GM10266 (cell line): ENCODE data around the gene QSOX2.

Experiments used
- DNase-seq: peaks from one replicate; pipeline ENCODE4 v3.0.0; 2012; ENCODE audit errors: extremely low spot score
- TF ChIP-seq, protein P1 (sequence below): IDR thresholded peaks from 2 replicates; pipeline ENCODE4 v1.5.1; 2012; ENCODE audit warnings: mild to moderate bottlenecking, low read depth; ENCODE audit not compliant: control insufficient read depth, insufficient read depth; ENCODE audit errors: missing control alignments

Gene QSOX2

GRCh38 chr9:136247551-136247916 lies 1.9 kb upstream of the QSOX2 start:
- no peak for DNase-seq
- TF ChIP-seq, protein P1, sequence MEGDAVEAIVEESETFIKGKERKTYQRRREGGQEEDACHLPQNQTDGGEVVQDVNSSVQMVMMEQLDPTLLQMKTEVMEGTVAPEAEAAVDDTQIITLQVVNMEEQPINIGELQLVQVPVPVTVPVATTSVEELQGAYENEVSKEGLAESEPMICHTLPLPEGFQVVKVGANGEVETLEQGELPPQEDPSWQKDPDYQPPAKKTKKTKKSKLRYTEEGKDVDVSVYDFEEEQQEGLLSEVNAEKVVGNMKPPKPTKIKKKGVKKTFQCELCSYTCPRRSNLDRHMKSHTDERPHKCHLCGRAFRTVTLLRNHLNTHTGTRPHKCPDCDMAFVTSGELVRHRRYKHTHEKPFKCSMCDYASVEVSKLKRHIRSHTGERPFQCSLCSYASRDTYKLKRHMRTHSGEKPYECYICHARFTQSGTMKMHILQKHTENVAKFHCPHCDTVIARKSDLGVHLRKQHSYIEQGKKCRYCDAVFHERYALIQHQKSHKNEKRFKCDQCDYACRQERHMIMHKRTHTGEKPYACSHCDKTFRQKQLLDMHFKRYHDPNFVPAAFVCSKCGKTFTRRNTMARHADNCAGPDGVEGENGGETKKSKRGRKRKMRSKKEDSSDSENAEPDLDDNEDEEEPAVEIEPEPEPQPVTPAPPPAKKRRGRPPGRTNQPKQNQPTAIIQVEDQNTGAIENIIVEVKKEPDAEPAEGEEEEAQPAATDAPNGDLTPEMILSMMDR, result no peak

DNA sequence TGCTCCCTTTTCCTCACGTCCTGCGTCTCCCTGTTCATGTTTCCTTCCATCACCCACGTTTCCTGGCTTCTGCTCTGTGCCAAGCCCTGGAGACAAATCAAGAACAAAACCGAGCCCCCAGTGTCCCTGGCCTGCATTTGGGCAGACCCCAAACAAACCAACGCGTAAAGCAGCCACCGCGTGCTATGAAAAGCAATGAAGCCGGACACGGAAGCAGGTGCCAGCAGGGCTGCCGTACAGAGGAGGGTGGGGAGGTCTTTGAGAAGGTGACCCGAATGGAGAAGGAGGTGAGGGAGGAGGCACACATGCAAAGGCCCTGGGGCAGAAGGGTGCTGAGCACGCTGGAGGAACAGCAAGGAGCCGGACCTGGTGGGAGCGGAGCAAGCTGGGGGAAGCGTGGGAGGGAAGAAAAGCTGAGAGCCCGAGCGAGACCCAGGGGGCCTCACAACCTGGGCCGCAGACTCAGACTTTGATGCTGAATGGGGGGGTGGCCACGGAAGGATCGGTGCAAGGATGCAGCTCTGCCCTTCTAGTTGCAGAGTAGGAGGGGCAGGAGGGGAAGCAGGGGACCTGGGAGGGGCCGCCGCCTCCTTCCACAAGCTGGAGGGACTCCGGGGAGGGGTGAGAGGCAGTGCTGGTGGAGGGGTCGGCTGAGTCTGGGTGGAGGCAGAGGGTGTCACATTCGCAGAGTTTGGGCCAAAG lies 1.4 kb upstream of the QSOX2 start:
- DNase-seq, result no peak
- TF ChIP-seq, protein P1, result no peak

DNA sequence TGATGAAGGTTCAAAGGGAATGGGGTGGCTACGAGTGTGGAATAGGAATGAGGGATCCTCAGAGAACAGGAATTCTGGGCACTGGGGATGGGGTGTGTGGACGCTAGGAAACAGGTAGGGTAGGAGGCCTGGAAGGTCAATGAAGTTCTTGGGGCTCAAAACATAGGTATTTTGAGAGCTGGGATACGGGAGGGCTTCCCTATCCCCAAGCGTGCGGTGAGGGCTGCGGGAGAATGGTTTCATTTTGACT lies 718 bp downstream of the QSOX2 start:
- no peak for DNase-seq
- TF ChIP-seq, protein P1, result no peak

DNA sequence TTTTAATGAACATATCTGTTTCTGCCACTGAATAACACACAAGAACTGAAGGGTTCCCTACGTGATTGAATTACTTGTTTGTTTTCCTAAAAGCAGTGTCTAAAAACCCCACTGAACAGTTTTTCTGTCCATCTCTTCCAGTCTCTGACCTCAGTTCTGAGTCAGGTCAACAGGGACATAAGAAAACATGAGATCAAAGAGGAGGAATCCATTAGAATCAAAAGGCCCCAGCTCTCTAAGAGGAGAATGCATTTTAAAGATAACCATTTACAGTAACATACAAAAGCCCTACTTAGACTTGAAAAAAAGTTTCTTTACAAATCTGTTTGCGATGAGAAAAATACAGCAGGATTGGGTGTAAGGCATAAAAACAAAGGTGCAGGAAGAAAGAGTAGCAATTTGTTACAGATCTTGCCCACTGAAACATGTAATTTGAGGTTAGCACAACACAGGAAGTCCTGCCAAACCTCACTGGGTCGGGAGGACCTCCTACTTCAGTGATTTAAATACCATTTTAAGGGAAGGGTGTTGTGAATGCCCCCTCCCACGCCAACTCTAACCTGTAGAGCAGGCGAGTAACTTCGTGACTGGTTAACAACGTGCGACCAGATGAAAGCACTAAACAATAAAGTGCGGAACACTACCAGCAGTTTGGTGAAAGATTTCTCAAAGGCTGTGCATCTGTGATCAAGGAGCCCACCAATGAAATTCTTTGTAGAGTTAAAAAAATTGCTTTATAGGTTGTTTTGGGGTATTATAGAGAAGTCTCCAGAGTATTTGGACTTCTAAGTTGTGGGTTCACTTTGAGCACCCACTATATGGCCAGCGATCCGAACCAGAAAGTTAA lies 1.3 kb downstream of the QSOX2 start:
- TF ChIP-seq, protein P1, result no peak
- peak; percentile 84 for DNase-seq

GRCh38 chr9:136243631-136244030 lies 2.0 kb downstream of the QSOX2 start:
- no peak for DNase-seq
- TF ChIP-seq, protein P1, result no peak

GRCh38 chr9:136242918-136243525 lies 2.6 kb downstream of the QSOX2 start:
- TF ChIP-seq, protein P1, result no peak
- no peak for DNase-seq

- TF ChIP-seq, protein P1, result no peak
- no peak for DNase-seq
Observed at GRCh38 chr9:136242248-136242647, 3.4 kb downstream of the QSOX2 start.
